Measurements from ENCODE around the gene STK11IP. TPM values are rescaled to one million over a fixed set of nuclear protein-coding genes. Genes with fewer than 3 reads are reported as not detected.

STK11IP gene
- total RNA-seq, 2 donors from 2014 or later, result 27.9 to 35.5 TPM

- DNase-seq (no peak), ATAC-seq (no peak)
- intact Hi-C loops (cut with DNase I, micrococcal nuclease), result no loop called here
Observed at GRCh38 chr2:219611866-219612576, 14.4 kb downstream of the STK11IP start.

GRCh38 chr2:219612577-219613286 is 15.1 kb downstream of the STK11IP start:
- no peak for ATAC-seq
- intact Hi-C loops (cut with DNase I, micrococcal nuclease), result no loop called here

GRCh38 chr2:219613461-219614070 is 15.9 kb downstream of the STK11IP start:
- DNase-seq (no peak), ATAC-seq (no peak)
- intact Hi-C loops (cut with DNase I, micrococcal nuclease), result no loop called here

More at GRCh38 chr2:219612577-219613286, 15.1 kb downstream of the STK11IP start:
- no peak for DNase-seq

- no peak for ATAC-seq
- intact Hi-C loops (cut with DNase I, micrococcal nuclease), result no loop called here
- no peak for DNase-seq
Observed at GRCh38 chr2:219614076-219614860, 16.6 kb downstream of the STK11IP start.

GRCh38 chr2:219615036-219615435 is 17.4 kb downstream of the STK11IP start:
- intact Hi-C loops (cut with DNase I, micrococcal nuclease), result no loop called here
- DNase-seq (no peak), ATAC-seq (no peak)

GRCh38 chr2:219615894-219616293 is 18.2 kb downstream of the STK11IP start:
- DNase-seq, result no peak
- no peak for ATAC-seq
- intact Hi-C loops (cut with DNase I, micrococcal nuclease), result no loop called here

- intact Hi-C loops (cut with DNase I, micrococcal nuclease), result no loop called here
- no peak for ATAC-seq
- no peak for DNase-seq
Observed at GRCh38 chr2:219616550-219616949, 18.9 kb downstream of the STK11IP start.

- ATAC-seq, result no peak
Observed at GRCh38 chr2:219618733-219619122, 21.1 kb downstream of the STK11IP start.

GRCh38 chr2:219619235-219619634 is 21.6 kb downstream of the STK11IP start:
- intact Hi-C loops (cut with DNase I, micrococcal nuclease), result no loop called here

More at GRCh38 chr2:219618733-219619122, 21.1 kb downstream of the STK11IP start:
- no peak for DNase-seq
- intact Hi-C loops (cut with DNase I, micrococcal nuclease), result no loop called here

GRCh38 chr2:219620546-219620945 is 22.9 kb downstream of the STK11IP start:
- no peak for ATAC-seq
- no peak for DNase-seq
- intact Hi-C loops (cut with DNase I, micrococcal nuclease), result no loop called here

More at GRCh38 chr2:219619235-219619634, 21.6 kb downstream of the STK11IP start:
- ATAC-seq (no peak), DNase-seq (no peak)

GRCh38 chr2:219621935-219622334 is 24.3 kb downstream of the STK11IP start:
- DNase-seq (no peak), ATAC-seq (no peak)
- intact Hi-C loops (cut with DNase I, micrococcal nuclease), result no loop called here

- intact Hi-C loops (cut with DNase I, micrococcal nuclease), result no loop called here
- ATAC-seq (no peak), DNase-seq (no peak)
Observed at GRCh38 chr2:219622472-219622871, 24.8 kb downstream of the STK11IP start.

GRCh38 chr2:219624565-219624964 is 26.9 kb downstream of the STK11IP start:
- intact Hi-C loops (cut with DNase I, micrococcal nuclease), result no loop called here
- no peak for DNase-seq
- ATAC-seq, result no peak

GRCh38 chr2:219625179-219625578 is 27.5 kb downstream of the STK11IP start:
- intact Hi-C loops (cut with DNase I, micrococcal nuclease), result no loop called here
- no peak for DNase-seq
- ATAC-seq, result no peak

- intact Hi-C loops (cut with DNase I, micrococcal nuclease), result no loop called here
- no peak for DNase-seq
- ATAC-seq, result no peak
Observed at GRCh38 chr2:219626540-219626939, 28.9 kb downstream of the STK11IP start.

- intact Hi-C loops (cut with DNase I, micrococcal nuclease), result no loop called here
- no peak for DNase-seq
- peak; percentile 69 for ATAC-seq
Observed at GRCh38 chr2:219627103-219628100, 29.7 kb downstream of the STK11IP start, which contains the start of gene SLC4A3. Gene SLC4A3 (plus strand): TSS chr2:219627630. CDS start chr2:219627993, 363 bp downstream.

GRCh38 chr2:219628235-219628985 is 30.8 kb downstream of the STK11IP start:
- DNase-seq (no peak), ATAC-seq (no peak)
- intact Hi-C loops (cut with DNase I, micrococcal nuclease), result no loop called here

Measured in left colon (tissue), 2 donors.